Upper lobe of right lung (tissue), 1 donor: Measurements from ENCODE around the gene SPSB3. TPM values are rescaled to one million over a fixed set of nuclear protein-coding genes. Genes with fewer than 3 reads are reported as not detected.
A peak's percentile ranks its signal among the peaks of the same experiment; 100 is the strongest.

Experiments
- ATAC-seq: fragments of 200-7000 bp; cut with Tn5 transposase; one replicate; pipeline ENCODE4 v1.9.1; 2020; ENCODE audit warnings: mild to moderate bottlenecking, moderate library complexity
- DNase-seq: peaks from one replicate; pipeline ENCODE4 v3.0.0-alpha.2; 2020
- H3K27ac ChIP-seq: fragments of 200-600 bp; one replicate; pipeline ENCODE4 v1.8.0; 2022
- H3K27me3 ChIP-seq: fragments of 200-600 bp; one replicate; pipeline ENCODE4 v1.8.0; 2022; ENCODE audit warnings: mild to moderate bottlenecking
- H3K36me3 ChIP-seq: fragments of 200-600 bp; one replicate; pipeline ENCODE4 v1.8.0; 2022
- H3K4me1 ChIP-seq: fragments of 200-600 bp; one replicate; pipeline ENCODE4 v1.8.0; 2022
- H3K4me3 ChIP-seq: fragments of 200-600 bp; one replicate; pipeline ENCODE4 v1.8.0; 2022; ENCODE audit warnings: mild to moderate bottlenecking
- H3K9me3 ChIP-seq: fragments of 200-600 bp; one replicate; pipeline ENCODE4 v1.8.0; 2022
- intact Hi-C: fragments of 100-400 bp; cut with DNase I; formaldehyde crosslinking; loops from one replicate; pipeline ENCODE4 v1.11.0; 2022
- total RNA-seq: library from RNA; stranded (reverse); fragmentation: NEBNext Ultra II Directional; extraction: Animal tissue kit (Norgen Biotek cat#: 25700); gene quantifications from one replicate; pipeline ENCODE4 v1.2.1, GENCODE V29; 2021
- TF ChIP-seq, protein P1 (sequence below): fragments of 200-600 bp; IDR thresholded peaks from one replicate; pipeline ENCODE4 v1.8.0; 2022; ENCODE audit warnings: antibody characterized with exemption
- donor health status: DM: no; HTN: yes; CAD: no; lungs with severe emphysema.

Gene SPSB3
- total RNA-seq, 1 donor from 2014 or later = 43.0 TPM

DNA sequence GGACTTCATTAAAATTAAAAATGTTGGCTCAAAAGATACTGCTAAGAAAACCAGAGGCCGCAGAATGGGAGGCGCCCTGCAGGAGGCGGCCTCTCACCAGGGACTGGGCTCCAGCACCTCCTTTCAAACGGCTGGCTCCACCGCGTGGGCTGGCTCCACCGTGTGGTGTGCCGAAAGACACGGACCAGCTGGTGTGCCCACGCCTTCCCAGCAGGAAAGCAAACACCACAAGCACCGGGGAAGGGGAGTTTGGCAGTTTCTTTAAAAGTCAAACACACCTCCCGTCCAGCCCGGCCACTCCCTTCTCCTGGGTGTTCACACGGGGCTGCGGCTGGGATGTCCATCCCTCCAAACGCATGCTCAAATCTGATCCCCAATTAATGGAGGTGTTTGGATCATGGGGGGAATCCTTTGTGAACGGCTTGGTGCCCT is 30.4 kb upstream of the SPSB3 start:
- intact Hi-C loops = no loop called here
- ATAC-seq (peak; percentile 96), DNase-seq (peak; percentile 92)
- H3K4me3 ChIP-seq = no peak overlapping the region
- H3K27me3 ChIP-seq = no peaks in the 10 kb centered on the region
- no peaks in the 10 kb centered on the region for H3K9me3 ChIP-seq
- no peak overlapping the region for H3K27ac ChIP-seq
- TF ChIP-seq, protein P1, sequence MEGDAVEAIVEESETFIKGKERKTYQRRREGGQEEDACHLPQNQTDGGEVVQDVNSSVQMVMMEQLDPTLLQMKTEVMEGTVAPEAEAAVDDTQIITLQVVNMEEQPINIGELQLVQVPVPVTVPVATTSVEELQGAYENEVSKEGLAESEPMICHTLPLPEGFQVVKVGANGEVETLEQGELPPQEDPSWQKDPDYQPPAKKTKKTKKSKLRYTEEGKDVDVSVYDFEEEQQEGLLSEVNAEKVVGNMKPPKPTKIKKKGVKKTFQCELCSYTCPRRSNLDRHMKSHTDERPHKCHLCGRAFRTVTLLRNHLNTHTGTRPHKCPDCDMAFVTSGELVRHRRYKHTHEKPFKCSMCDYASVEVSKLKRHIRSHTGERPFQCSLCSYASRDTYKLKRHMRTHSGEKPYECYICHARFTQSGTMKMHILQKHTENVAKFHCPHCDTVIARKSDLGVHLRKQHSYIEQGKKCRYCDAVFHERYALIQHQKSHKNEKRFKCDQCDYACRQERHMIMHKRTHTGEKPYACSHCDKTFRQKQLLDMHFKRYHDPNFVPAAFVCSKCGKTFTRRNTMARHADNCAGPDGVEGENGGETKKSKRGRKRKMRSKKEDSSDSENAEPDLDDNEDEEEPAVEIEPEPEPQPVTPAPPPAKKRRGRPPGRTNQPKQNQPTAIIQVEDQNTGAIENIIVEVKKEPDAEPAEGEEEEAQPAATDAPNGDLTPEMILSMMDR = peak; percentile 55
- peaks cover 12% of the 10 kb centered on the region for H3K4me1 ChIP-seq
- peaks cover 52% of the 10 kb centered on the region for H3K36me3 ChIP-seq

DNA sequence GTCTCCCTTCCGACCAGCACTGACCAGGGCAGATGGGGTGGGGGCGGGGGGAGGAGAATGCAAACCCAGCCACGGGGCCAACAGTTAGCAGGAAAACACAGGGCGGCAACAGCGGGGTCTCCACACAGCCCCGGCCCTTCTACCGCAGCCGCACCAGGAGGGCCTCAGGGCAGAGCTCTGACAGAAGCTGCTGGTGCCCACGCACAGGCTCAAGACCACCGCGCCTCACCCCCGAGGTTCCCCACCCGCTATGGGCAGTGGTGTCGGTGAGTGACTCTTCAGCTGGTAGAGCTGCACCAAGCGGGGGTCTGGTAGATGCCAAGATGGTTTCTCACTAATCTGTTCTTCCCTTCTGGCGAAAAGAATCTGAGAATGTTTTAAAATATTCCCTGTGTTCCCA is 28.2 kb upstream of the SPSB3 start:
- Histone ChIP-seq H3K4me1 (peaks cover 12% of the 10 kb centered on the region), H3K36me3 (peaks cover 45% of the 10 kb centered on the region), H3K27ac (no peak overlapping the region), H3K4me3 (no peak overlapping the region), H3K27me3 (no peaks in the 10 kb centered on the region), H3K9me3 (no peaks in the 10 kb centered on the region)
- TF ChIP-seq, protein P1 = no peak
- intact Hi-C loops = no loop called here
- ATAC-seq (no peak), DNase-seq (no peak)

DNA sequence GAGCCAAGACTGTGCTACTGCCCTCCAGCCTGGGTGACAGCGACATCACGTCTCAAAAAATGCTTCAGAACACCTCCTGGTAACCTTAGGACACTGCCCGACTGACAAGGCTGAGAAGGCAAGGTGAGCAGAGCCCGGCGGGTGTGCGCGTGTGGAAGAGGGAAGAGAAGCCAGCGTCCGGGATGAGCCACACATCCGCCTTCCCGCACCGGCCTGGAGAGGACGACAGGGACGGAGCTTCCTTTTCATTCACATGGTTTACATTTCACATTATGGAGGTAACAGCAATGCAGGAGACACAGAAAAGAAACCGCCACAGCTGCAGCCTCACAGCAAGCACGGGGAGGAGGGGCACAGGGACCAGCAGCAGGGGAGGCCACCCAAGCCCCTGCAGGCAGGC is 27.7 kb upstream of the SPSB3 start:
- intact Hi-C loops = no loop called here
- H3K4me1 ChIP-seq = peaks cover 12% of the 10 kb centered on the region
- ATAC-seq (no peak), DNase-seq (no peak)
- H3K4me3 ChIP-seq = no peak overlapping the region
- H3K9me3 ChIP-seq = no peaks in the 10 kb centered on the region
- TF ChIP-seq, protein P1 = no peak
- H3K36me3 ChIP-seq = peaks cover 41% of the 10 kb centered on the region
- no peak overlapping the region for H3K27ac ChIP-seq
- H3K27me3 ChIP-seq = no peaks in the 10 kb centered on the region

DNA sequence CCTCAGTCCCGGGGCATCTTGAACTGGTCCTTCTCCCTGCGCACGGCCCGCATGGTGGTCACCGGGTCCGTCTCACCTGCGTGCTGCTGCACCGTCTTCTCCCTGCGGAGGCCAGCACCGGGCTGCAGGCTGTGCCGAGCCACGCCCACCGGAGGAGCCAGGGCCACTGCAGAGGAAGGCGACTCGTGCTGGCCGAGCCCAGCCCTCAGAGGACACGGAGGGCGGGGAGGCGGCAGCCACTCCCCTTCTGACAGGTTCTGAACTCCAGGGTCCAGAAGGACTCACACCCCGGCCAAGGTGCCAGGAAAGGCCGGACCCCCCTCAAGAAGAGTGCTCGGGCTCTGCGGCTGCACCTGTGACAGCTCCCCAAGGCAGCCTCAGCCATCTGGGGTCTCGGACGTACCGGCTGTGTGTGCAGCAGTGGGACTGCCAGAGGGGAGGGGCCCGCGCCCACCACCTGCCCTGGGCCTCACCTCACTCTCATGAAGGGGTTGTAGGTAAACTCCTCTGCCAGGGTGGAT is 27.0 kb upstream of the SPSB3 start:
- no peaks in the 10 kb centered on the region for H3K27me3 ChIP-seq
- H3K27ac ChIP-seq = no peak overlapping the region
- DNase-seq (no peak), ATAC-seq (no peak)
- H3K9me3 ChIP-seq = no peaks in the 10 kb centered on the region
- no peak overlapping the region for H3K4me3 ChIP-seq
- TF ChIP-seq, protein P1 = no peak
- peaks cover 12% of the 10 kb centered on the region for H3K4me1 ChIP-seq
- intact Hi-C loops = no loop called here
- peaks cover 40% of the 10 kb centered on the region for H3K36me3 ChIP-seq

DNA sequence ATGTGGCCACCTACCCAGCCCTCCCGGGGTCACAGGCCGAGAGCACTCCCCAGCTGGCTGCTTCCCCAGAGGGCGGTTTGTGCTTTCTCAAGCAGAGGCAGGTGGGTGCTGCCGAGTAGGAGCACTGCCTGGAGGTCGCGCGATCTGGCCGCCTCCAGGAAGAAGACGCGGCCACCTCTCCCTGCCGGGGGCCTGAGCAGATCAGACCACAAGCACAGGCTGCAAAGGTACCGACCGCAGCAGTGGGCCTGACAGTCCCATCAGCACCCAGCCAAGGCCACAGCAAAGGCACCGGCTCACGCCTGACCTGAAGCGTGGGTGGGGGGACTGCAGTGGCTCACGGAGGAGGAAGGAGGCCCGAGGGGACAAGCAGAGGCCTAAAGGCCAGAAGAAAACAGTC is 26.3 kb upstream of the SPSB3 start:
- no peaks in the 10 kb centered on the region for H3K27me3 ChIP-seq
- H3K9me3 ChIP-seq = no peaks in the 10 kb centered on the region
- ATAC-seq = no peak
- no peak overlapping the region for H3K4me3 ChIP-seq
- intact Hi-C loops = no loop called here
- H3K36me3 ChIP-seq = peaks cover 36% of the 10 kb centered on the region
- TF ChIP-seq, protein P1 = no peak
- no peak overlapping the region for H3K27ac ChIP-seq
- no peak for DNase-seq
- H3K4me1 ChIP-seq = peaks cover 12% of the 10 kb centered on the region

DNA sequence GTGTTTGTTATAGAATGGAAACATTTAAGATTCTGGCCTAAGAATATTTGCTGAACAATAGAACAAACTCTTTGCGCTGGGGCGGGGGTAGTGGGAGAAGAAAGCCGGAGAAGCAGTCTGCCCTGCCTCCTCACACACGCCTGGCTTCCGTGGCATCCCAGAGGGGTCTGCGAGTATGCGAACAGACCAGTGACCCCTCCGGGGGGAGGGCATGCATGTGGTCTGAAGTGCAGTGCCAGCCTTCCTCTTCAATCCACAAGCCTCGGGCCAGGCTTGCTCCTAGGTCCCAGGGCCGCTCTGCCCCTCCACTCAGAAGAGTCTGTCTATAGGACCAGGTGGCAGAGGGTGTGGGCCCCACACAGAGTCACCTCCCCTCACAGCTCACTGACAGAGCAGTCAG is 25.3 kb upstream of the SPSB3 start:
- H3K4me3 ChIP-seq = no peak overlapping the region
- H3K27me3 ChIP-seq = no peaks in the 10 kb centered on the region
- DNase-seq = no peak
- TF ChIP-seq, protein P1 = no peak
- peaks cover 5% of the 10 kb centered on the region for H3K4me1 ChIP-seq
- H3K36me3 ChIP-seq = peaks cover 36% of the 10 kb centered on the region
- H3K9me3 ChIP-seq = no peaks in the 10 kb centered on the region
- intact Hi-C loops = no loop called here
- no peak overlapping the region for H3K27ac ChIP-seq
- ATAC-seq = no peak
